Mucosa of descending colon (tissue), 3 donors: ENCODE data around the gene ARSD. TPM values are rescaled to one million over a fixed set of nuclear protein-coding genes. Genes with fewer than 3 reads are reported as not detected.

Source experiments
- ATAC-seq: fragments of 200-7000 bp; cut with Tn5 transposase; one replicate; pipeline ENCODE4 v1.9.1; 2020; ENCODE audit warnings: mild to moderate bottlenecking, moderate library complexity
- DNase-seq, 3 donors: peaks; one replicate each; pipeline ENCODE4 v3.0.0-alpha.2; 2020
- H3K36me3 ChIP-seq: fragments of 200-600 bp; one replicate; pipeline ENCODE4 v1.8.0; 2021; ENCODE audit warnings: low read depth, mild to moderate bottlenecking
- H3K4me1 ChIP-seq: fragments of 200-600 bp; one replicate; pipeline ENCODE4 v1.8.0; 2021; ENCODE audit warnings: low read depth, mild to moderate bottlenecking
- H3K4me3 ChIP-seq: fragments of 200-600 bp; one replicate; pipeline ENCODE4 v1.8.0; 2021; ENCODE audit warnings: mild to moderate bottlenecking
- H3K9me3 ChIP-seq: fragments of 200-600 bp; one replicate; pipeline ENCODE4 v1.8.0; 2021; ENCODE audit warnings: mild to moderate bottlenecking
- CTCF ChIP-seq: fragments of 200-600 bp; IDR thresholded peaks from one replicate; pipeline ENCODE4 v1.8.0; 2022; ENCODE audit warnings: antibody characterized with exemption, mild to moderate bottlenecking
- intact Hi-C, 2 donors: fragments of 100-400 bp; cut with DNase I in 1 of 2; cut with micrococcal nuclease in 1 of 2; formaldehyde crosslinking; loops; one replicate each; pipeline versions ENCODE4 v1.11.0 to v1.11.1; 2022; cut with DNase I, micrococcal nuclease
- total RNA-seq, 3 donors: library from RNA; stranded (reverse); fragmentation: NEBNext Ultra II Directional in 2 of 3; extraction: Animal tissue kit (Norgen Biotek cat#: 25700) in 2 of 3; gene quantifications; one replicate each; pipeline versions ENCODE4 v1.2.1 to v1.2.4, GENCODE V29; 2021 to 2023
- donor health status: DM: no; HTN: no; CAD: no; lungs with moderate emphysema.
- donor health status: DM: no; HTN: no; CAD: no.
- donor health status: DM: no; HTN: yes; CAD: no.

The ARSD gene
- total RNA-seq, 3 donors from 2014 or later = 26.2 to 70.9 (median 67.2) TPM

DNA sequence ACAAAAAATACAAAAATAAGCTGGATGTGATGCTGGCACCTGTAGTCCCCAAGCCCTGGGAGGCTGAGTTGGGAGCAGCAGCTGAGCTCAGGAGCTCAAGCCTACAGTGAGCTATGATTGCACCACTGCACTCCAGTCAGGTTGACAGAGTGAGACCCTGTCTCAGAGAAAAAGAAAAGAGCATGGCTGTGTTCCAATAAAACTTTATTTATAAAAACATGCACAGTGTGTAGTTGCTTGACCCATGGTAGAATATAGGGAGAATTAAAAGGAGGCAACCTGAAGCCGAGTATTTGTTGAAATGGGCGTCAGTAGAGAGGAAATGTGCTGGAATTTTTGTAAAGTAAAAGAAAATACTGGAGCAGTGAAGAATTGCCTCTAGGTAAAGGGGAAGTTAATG is 73.4 kb downstream of the ARSD start:
- Histone ChIP-seq H3K9me3 (no peaks in the 10 kb centered on the region), H3K36me3 (no peaks in the 10 kb centered on the region), H3K4me1 (no peaks in the 10 kb centered on the region), H3K4me3 (no peak overlapping the region)
- no peak for DNase-seq
- ATAC-seq = no peak
- intact Hi-C loops = no loop called here
- no peak for TF ChIP-seq CTCF

GRCh38 chrX:2854918-2855317 is 74.2 kb downstream of the ARSD start:
- Histone ChIP-seq H3K9me3 (no peaks in the 10 kb centered on the region), H3K4me3 (no peak overlapping the region), H3K4me1 (no peaks in the 10 kb centered on the region), H3K36me3 (no peaks in the 10 kb centered on the region)
- TF ChIP-seq CTCF = no peak
- intact Hi-C loops = no loop called here
- no peak for ATAC-seq
- DNase-seq = no peak

Other genes with a start within 250 kb of the ARSD start
- 100 to 1,000 TPM; 147 to 326 (median 171) TPM for gene CD99, start 238.0 kb downstream of the ARSD start, total RNA-seq
- 1 to 10 TPM in 1 of 3 donors, not detected in 2; 2.6 TPM for gene XG, start 177.3 kb downstream of the ARSD start, total RNA-seq
- gene GYG2, start 100.4 kb downstream of the ARSD start, total RNA-seq = 10 to 100 TPM in 1 of 3 donors, 1 to 10 TPM in 2; 3.5 to 15.6 (median 3.7) TPM
- gene ARSH, start 77.2 kb upstream of the ARSD start, total RNA-seq = not detected
- under 1 TPM in 1 of 3 donors, not detected in 2; 0.16 TPM for gene ARSF, start 112.1 kb upstream of the ARSD start, total RNA-seq